A549 (cell line): ENCODE results near the gene HSPB9. TPM values are rescaled to one million over a fixed set of nuclear protein-coding genes. Genes with fewer than 3 reads are reported as not detected.

Experiments used
- ATAC-seq, 2 experiments: fragments of 200-7000 bp in 1 of 2; fragments of >200 bp in 1 of 2; cut with Nextera tagmentation in 1 of 2; cut with Tn5 transposase in 1 of 2; 3 replicates each; pipeline versions ENCODE4 v1.8.0 to v1.9.1; 2018 to 2020; ENCODE audit warnings: mild to moderate bottlenecking in 1 of 2, moderate library complexity in 1 of 2
- CTCF ChIA-PET: fragments of 300-600 bp; sonication (Branson Sonifier 250); formaldehyde crosslinking; extraction: SDS; loops from one replicate; lab custom pipeline; 2021; ENCODE audit warnings: antibody characterized with exemption, inconsistent platforms; lab: Yijun Ruan, JAX
- POLR2A ChIA-PET: fragments of 350-600 bp; formaldehyde crosslinking; extraction: SDS; loops from one replicate; lab custom pipeline; 2021; ENCODE audit warnings: antibody characterized with exemption, inconsistent platforms; lab: Yijun Ruan, JAX
- DNase-seq, 2 experiments: peaks; one replicate each; pipeline versions ENCODE4 v3.0.0 to v3.0.0-alpha.2; 2011 to 2016; ENCODE audit warnings: low read depth in 1 of 2, low spot score in 1 of 2
- FAIRE-seq: peaks from 2 replicates; lab custom pipeline; 2011; peaks lifted over from hg19 to GRCh38; lab: Jason Lieb, UNC
- H3K27ac ChIP-seq, 2 experiments: fragments of >200 bp; sonication (Bioruptor Twin); formaldehyde crosslinking; 3 replicates each; pipeline ENCODE4 v1.5.1; 2016 to 2017
- H3K4me1 ChIP-seq: fragments of >200 bp; sonication (Bioruptor Twin); formaldehyde crosslinking; 3 replicates; pipeline ENCODE4 v1.6.1; 2016
- H3K4me2 ChIP-seq: fragments of >200 bp; sonication (Bioruptor Twin); formaldehyde crosslinking; 3 replicates; pipeline ENCODE4 v1.6.1; 2016
- H3K4me3 ChIP-seq: fragments of >200 bp; sonication (Bioruptor Twin); formaldehyde crosslinking; 3 replicates; pipeline ENCODE4 v1.5.1; 2016
- H3K9me3 ChIP-seq: fragments of >200 bp; sonication (Bioruptor Twin); formaldehyde crosslinking; 3 replicates; pipeline ENCODE4 v1.6.1; 2016
- CEBPB ChIP-seq, 2 experiments: fragments of >200 bp in 1 of 2; sonication (Bioruptor Twin) in 1 of 2; formaldehyde crosslinking in 1 of 2; IDR thresholded peaks; 2 replicates each; pipeline ENCODE4 v1.6.1; 2012 to 2016
- CTCF ChIP-seq: fragments of >200 bp; sonication (Bioruptor Twin); formaldehyde crosslinking; IDR thresholded peaks from 3 replicates; pipeline ENCODE4 v1.5.1; 2016
- ESRRA ChIP-seq: fragments of 150-350 bp; IDR thresholded peaks from 2 replicates; pipeline ENCODE4 v1.6.1; 2014; ENCODE audit warnings: mild to moderate bottlenecking, low read length, borderline replicate concordance
- HOXA7 ChIP-seq: fragments of 250-450 bp; sonication (Bioruptor Pico); IDR thresholded peaks from 2 replicates; pipeline ENCODE4 v1.5.0; 2020; ENCODE audit warnings: mild to moderate bottlenecking, moderate library complexity
- KDM1A ChIP-seq: fragments of 200-600 bp; sonication (generic); IDR thresholded peaks from 2 replicates; pipeline ENCODE4 v1.6.1; 2016; ENCODE audit warnings: low read depth, mild to moderate bottlenecking
- MAFK ChIP-seq: fragments of 450-650 bp; IDR thresholded peaks from 2 replicates; pipeline ENCODE4 v1.6.1; 2014; ENCODE audit not compliant: partially characterized antibody
- MAZ ChIP-seq: fragments of 150-350 bp; IDR thresholded peaks from 2 replicates; pipeline ENCODE4 v1.6.1; 2014; ENCODE audit warnings: antibody characterized with exemption, low read depth, low read length, borderline replicate concordance
- MYC ChIP-seq: IDR thresholded peaks from 2 replicates; pipeline ENCODE4 v1.6.1; 2012; ENCODE audit warnings: mild to moderate bottlenecking, inconsistent platforms, low read length, improper control_type of control experiment, borderline replicate concordance
- POLR2AphosphoS2 ChIP-seq: conservative IDR thresholded peaks from 2 replicates; pipeline ENCODE4 v1.6.1; 2012; ENCODE audit warnings: low read length, improper control_type of control experiment, inconsistent platforms
- RAD21 ChIP-seq, 2 experiments: fragments of >200 bp in 1 of 2; sonication (Bioruptor Twin) in 1 of 2; formaldehyde crosslinking in 1 of 2; IDR thresholded peaks in 1 of 2; conservative IDR thresholded peaks in 1 of 2; 2 replicates in 1 of 2; 3 replicates in 1 of 2; pipeline ENCODE4 v1.6.1; 2012 to 2018; ENCODE audit warnings: inconsistent platforms in 1 of 2
- RCOR1 ChIP-seq: fragments of 150-350 bp; IDR thresholded peaks from 2 replicates; pipeline ENCODE4 v1.6.1; 2014; ENCODE audit warnings: antibody characterized with exemption, low read length, low read depth
- RNF2 ChIP-seq: fragments of 200-600 bp; sonication (generic); IDR thresholded peaks from 2 replicates; pipeline ENCODE4 v1.6.1; 2016; ENCODE audit warnings: low read depth, mild to moderate bottlenecking, antibody characterized with exemption, moderate library complexity, borderline replicate concordance
- TFCP2L1 ChIP-seq: fragments of 250-450 bp; sonication (Bioruptor Pico); IDR thresholded peaks from 2 replicates; pipeline ENCODE4 v1.5.0; 2021; ENCODE audit warnings: mild to moderate bottlenecking
- ZFP36 ChIP-seq: fragments of 450-650 bp; IDR thresholded peaks from 2 replicates; pipeline ENCODE4 v1.6.1; 2014; ENCODE audit warnings: borderline replicate concordance; ENCODE audit not compliant: partially characterized antibody
- WGBS: methylation state at CpG from one replicate; pipeline ENCODE4 v1.1.6; 2017; ENCODE audit errors: missing lambda C conversion rate; 5-methylcytosine and 5-hydroxymethylcytosine counted together
- polyA plus RNA-seq, 4 experiments: library from polyadenylated mRNA; depleted of rRNA in 3 of 4; stranded (reverse); fragments of >200 nt; fragmentation: RNase III in 1 of 4; extraction: RNeasy Plus Mini Kit Qiagen cat#74134 plus additional on column Dnase treatment in 1 of 4; gene quantifications; 2 replicates in 3 of 4; 3 replicates in 1 of 4; pipeline ENCODE4 v1.2.3, GENCODE V29; 2011 to 2017
- TF ChIP-seq, protein P1 (sequence below): fragments of 250-450 bp; sonication (Bioruptor Pico); IDR thresholded peaks from 2 replicates; pipeline ENCODE4 v1.5.0; 2020; ENCODE audit warnings: low read depth, mild to moderate bottlenecking, moderate library complexity
- TF ChIP-seq, protein P2 (sequence below): fragments of 150-350 bp; IDR thresholded peaks from 2 replicates; pipeline ENCODE4 v1.6.1; 2014; ENCODE audit warnings: low read depth, mild to moderate bottlenecking, low read length
- TF ChIP-seq, protein P3 (sequence below): fragments of 250-450 bp; sonication (Bioruptor Pico); IDR thresholded peaks from 2 replicates; pipeline ENCODE4 v1.5.0; 2021; ENCODE audit warnings: mild to moderate bottlenecking, moderate library complexity, borderline replicate concordance

Gene HSPB9
- polyA plus RNA-seq, 2 of the 4 experiments (the other 2 are of a cell fraction): 0.04 TPM; not detected in 1

- DNase-seq (no peak), ATAC-seq (no peak), FAIRE-seq (no peak)
- CTCF ChIA-PET: interaction anchor here (0.5 to 2.3 kb wide), 5 partner anchors 8 to 62 kb away, joined by 3 to 6 read pairs (median 4); partner anchors contain the start of gene HCRT
- TF ChIP-seq POLR2AphosphoS2: no peak
- TF ChIP-seq, protein P1, sequence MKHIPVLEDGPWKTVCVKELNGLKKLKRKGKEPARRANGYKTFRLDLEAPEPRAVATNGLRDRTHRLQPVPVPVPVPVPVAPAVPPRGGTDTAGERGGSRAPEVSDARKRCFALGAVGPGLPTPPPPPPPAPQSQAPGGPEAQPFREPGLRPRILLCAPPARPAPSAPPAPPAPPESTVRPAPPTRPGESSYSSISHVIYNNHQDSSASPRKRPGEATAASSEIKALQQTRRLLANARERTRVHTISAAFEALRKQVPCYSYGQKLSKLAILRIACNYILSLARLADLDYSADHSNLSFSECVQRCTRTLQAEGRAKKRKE (CRISPR knock-in tag): no peak
- TF ChIP-seq, protein P2, sequence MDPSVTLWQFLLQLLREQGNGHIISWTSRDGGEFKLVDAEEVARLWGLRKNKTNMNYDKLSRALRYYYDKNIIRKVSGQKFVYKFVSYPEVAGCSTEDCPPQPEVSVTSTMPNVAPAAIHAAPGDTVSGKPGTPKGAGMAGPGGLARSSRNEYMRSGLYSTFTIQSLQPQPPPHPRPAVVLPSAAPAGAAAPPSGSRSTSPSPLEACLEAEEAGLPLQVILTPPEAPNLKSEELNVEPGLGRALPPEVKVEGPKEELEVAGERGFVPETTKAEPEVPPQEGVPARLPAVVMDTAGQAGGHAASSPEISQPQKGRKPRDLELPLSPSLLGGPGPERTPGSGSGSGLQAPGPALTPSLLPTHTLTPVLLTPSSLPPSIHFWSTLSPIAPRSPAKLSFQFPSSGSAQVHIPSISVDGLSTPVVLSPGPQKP: no peak
- TF ChIP-seq ZFP36: no peak
- TF ChIP-seq, protein P3, sequence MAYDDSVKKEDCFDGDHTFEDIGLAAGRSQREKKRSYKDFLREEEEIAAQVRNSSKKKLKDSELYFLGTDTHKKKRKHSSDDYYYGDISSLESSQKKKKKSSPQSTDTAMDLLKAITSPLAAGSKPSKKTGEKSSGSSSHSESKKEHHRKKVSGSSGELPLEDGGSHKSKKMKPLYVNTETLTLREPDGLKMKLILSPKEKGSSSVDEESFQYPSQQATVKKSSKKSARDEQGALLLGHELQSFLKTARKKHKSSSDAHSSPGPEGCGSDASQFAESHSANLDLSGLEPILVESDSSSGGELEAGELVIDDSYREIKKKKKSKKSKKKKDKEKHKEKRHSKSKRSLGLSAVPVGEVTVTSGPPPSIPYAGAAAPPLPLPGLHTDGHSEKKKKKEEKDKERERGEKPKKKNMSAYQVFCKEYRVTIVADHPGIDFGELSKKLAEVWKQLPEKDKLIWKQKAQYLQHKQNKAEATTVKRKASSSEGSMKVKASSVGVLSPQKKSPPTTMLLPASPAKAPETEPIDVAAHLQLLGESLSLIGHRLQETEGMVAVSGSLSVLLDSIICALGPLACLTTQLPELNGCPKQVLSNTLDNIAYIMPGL (CRISPR knock-in tag): no peak
- no peak for TF ChIP-seq HOXA7 (CRISPR knock-in tag)
- TF ChIP-seq ESRRA: no peak
- TF ChIP-seq MAZ: no peak
- no peak for TF ChIP-seq RCOR1
- TF ChIP-seq MYC: no peak
- TF ChIP-seq CEBPB (IDR thresholded peaks at IDR 0.05): no peak
- no peak for TF ChIP-seq MAFK
- TF ChIP-seq RNF2: no peak
- TF ChIP-seq KDM1A: no peak
- no peak for TF ChIP-seq TFCP2L1 (CRISPR knock-in tag)
- no peaks in the 10 kb centered on the region for H3K9me3 ChIP-seq
- no peak overlapping the region for H3K27ac ChIP-seq
- H3K4me1 ChIP-seq: peaks cover 2% of the 10 kb centered on the region; the same call in 1 of the 3 replicates
- POLR2A ChIA-PET: no interaction called here
- no peak overlapping the region for H3K4me2 ChIP-seq
- 96% methylated on average over 7 of the region's 7 CpGs for WGBS
- no peak overlapping the region for H3K4me3 ChIP-seq
Measured at GRCh38 chr17:42160531-42160910, 37.9 kb downstream of the HSPB9 start.

GRCh38 chr17:42163113-42163512 is 40.5 kb downstream of the HSPB9 start:
- POLR2A ChIA-PET: no interaction called here
- TF ChIP-seq, protein P3 (CRISPR knock-in tag): no peak
- TF ChIP-seq CTCF: peak; percentile 39
- TF ChIP-seq RAD21 (conservative IDR thresholded peaks at IDR 0.05 in 1 of 2, IDR thresholded peaks at IDR 0.05 in 1 of 2): peak in 1 of 2 experiments; percentile 42; a peak in 1 of 5 replicates
- DNase-seq (peak; percentile 49 to 53), FAIRE-seq (no peak), ATAC-seq (peak in 1 of 2 experiments; percentile 67; a peak in 3 of 6 replicates)
- CTCF ChIA-PET: interaction anchor here (0.9 to 2.1 kb wide), 6 partner anchors 16 to 43 kb away, joined by 3 to 12 read pairs (median 4); partner anchors contain the start of genes GHDC and HCRT
- Histone ChIP-seq H3K4me3 (no peak overlapping the region), H3K4me1 (no peaks in the 10 kb centered on the region), H3K9me3 (no peaks in the 10 kb centered on the region), H3K4me2 (no peak overlapping the region), H3K27ac (no peak overlapping the region)
- WGBS: 58% methylated on average over 8 of the region's 8 CpGs
